H9 (cell line): ENCODE results near the gene TSSK2. TPM values are rescaled to one million over a fixed set of nuclear protein-coding genes. Genes with fewer than 3 reads are reported as not detected.

Source experiments
- DNase-seq: peaks from one replicate; pipeline ENCODE4 v3.0.0-alpha.2; 2017
- H2AFZ ChIP-seq: one replicate; pipeline ENCODE4 v1.6.1; 2013; ENCODE audit warnings: mild to moderate bottlenecking, low read length, control low read depth, moderate library complexity
- H2AK5ac ChIP-seq: 2 replicates; pipeline ENCODE4 v1.6.1; 2013; ENCODE audit warnings: low read length, control low read depth, mixed read lengths; ENCODE audit not compliant: insufficient read length
- H2BK120ac ChIP-seq: one replicate; pipeline ENCODE4 v1.6.1; 2013; ENCODE audit warnings: low read depth, mild to moderate bottlenecking, low read length, control low read depth, inconsistent platforms; ENCODE audit not compliant: poor library complexity, severe bottlenecking
- H2BK12ac ChIP-seq: 2 replicates; pipeline ENCODE4 v1.6.1; 2013; ENCODE audit warnings: low read length, control low read depth, mixed read lengths, low read depth; ENCODE audit not compliant: insufficient read length
- H2BK15ac ChIP-seq: 2 replicates; pipeline ENCODE4 v1.6.1; 2013; ENCODE audit warnings: low read depth, low read length, control low read depth
- H2BK20ac ChIP-seq: one replicate; pipeline ENCODE4 v1.6.1; 2013; ENCODE audit warnings: low read depth, mild to moderate bottlenecking, low read length, control low read depth, inconsistent platforms; ENCODE audit not compliant: poor library complexity, severe bottlenecking
- H2BK5ac ChIP-seq: 2 replicates; pipeline ENCODE4 v1.6.1; 2013; ENCODE audit warnings: low read length, control low read depth, mixed read lengths; ENCODE audit not compliant: insufficient read length
- H3K14ac ChIP-seq: 2 replicates; pipeline ENCODE4 v1.6.1; 2013; ENCODE audit warnings: low read length, control low read depth; ENCODE audit not compliant: insufficient read depth
- H3K18ac ChIP-seq: 2 replicates; pipeline ENCODE4 v1.6.1; 2013; ENCODE audit warnings: low read depth, mild to moderate bottlenecking, mixed read lengths, low read length, control low read depth; ENCODE audit not compliant: insufficient read length
- H3K23ac ChIP-seq: 2 replicates; pipeline ENCODE4 v1.6.1; 2013; ENCODE audit warnings: low read length, control low read depth, mixed read lengths, low read depth; ENCODE audit not compliant: insufficient read length
- H3K23me2 ChIP-seq: 2 replicates; pipeline ENCODE4 v1.6.1; 2013; ENCODE audit warnings: low read depth, mild to moderate bottlenecking, mixed read lengths, low read length, control low read depth; ENCODE audit not compliant: insufficient read length, poor library complexity, severe bottlenecking
- H3K27ac ChIP-seq: 2 replicates; pipeline ENCODE4 v1.5.1; 2013; ENCODE audit warnings: low read length, control low read depth, mixed read lengths, low read depth; ENCODE audit not compliant: insufficient read length
- H3K27me3 ChIP-seq: 2 replicates; pipeline ENCODE4 v1.6.1; 2013; ENCODE audit warnings: low read length, control low read depth, inconsistent platforms; ENCODE audit not compliant: insufficient read depth
- H3K4ac ChIP-seq: 2 replicates; pipeline ENCODE4 v1.6.1; 2013; ENCODE audit warnings: low read depth, mild to moderate bottlenecking, control low read depth, inconsistent platforms, low read length, moderate library complexity
- H3K4me1 ChIP-seq: 2 replicates; pipeline ENCODE4 v1.6.1; 2013; ENCODE audit warnings: low read length, control low read depth, inconsistent platforms; ENCODE audit not compliant: insufficient read depth
- H3K4me2 ChIP-seq: 2 replicates; pipeline ENCODE4 v1.6.1; 2013; ENCODE audit warnings: low read length, control low read depth, mixed read lengths; ENCODE audit not compliant: insufficient read length, insufficient read depth
- H3K56ac ChIP-seq: 2 replicates; pipeline ENCODE4 v1.6.1; 2013; ENCODE audit warnings: low read depth, mild to moderate bottlenecking, mixed read lengths, low read length, control low read depth; ENCODE audit not compliant: insufficient read length
- H3K79me1 ChIP-seq: 2 replicates; pipeline ENCODE4 v1.6.1; 2013; ENCODE audit warnings: low read depth, mild to moderate bottlenecking, moderate library complexity, low read length, control low read depth, inconsistent platforms; ENCODE audit not compliant: insufficient read depth, poor library complexity, severe bottlenecking
- H3K79me2 ChIP-seq: 2 replicates; pipeline ENCODE4 v1.6.1; 2013; ENCODE audit warnings: low read length, control low read depth, inconsistent platforms; ENCODE audit not compliant: insufficient read depth
- H3K9ac ChIP-seq: 2 replicates; pipeline ENCODE4 v1.6.1; 2013; ENCODE audit warnings: low read length, control low read depth, mixed read lengths; ENCODE audit not compliant: insufficient read length; ENCODE audit errors: extremely low read depth
- H3K9me3 ChIP-seq: one replicate; pipeline ENCODE4 v1.6.1; 2013; ENCODE audit warnings: low read depth, low read length, inconsistent platforms; ENCODE audit not compliant: control insufficient read depth
- H3T11ph ChIP-seq: one replicate; pipeline ENCODE4 v1.6.1; 2013; ENCODE audit warnings: mild to moderate bottlenecking, low read length, control low read depth, inconsistent platforms
- H4K20me1 ChIP-seq: one replicate; pipeline ENCODE4 v1.6.1; 2013; ENCODE audit not compliant: control insufficient read depth, insufficient read length, insufficient read depth
- H4K5ac ChIP-seq: 2 replicates; pipeline ENCODE4 v1.6.1; 2013; ENCODE audit warnings: low read depth, mild to moderate bottlenecking, mixed read lengths, low read length, control low read depth; ENCODE audit not compliant: insufficient read length
- H4K8ac ChIP-seq: replicated peaks from 2 replicates; pipeline ENCODE4 v1.6.1; 2013; ENCODE audit warnings: low read length, control low read depth, mixed read lengths, low read depth; ENCODE audit not compliant: insufficient read length
- H4K91ac ChIP-seq: 2 replicates; pipeline ENCODE4 v1.6.1; 2013; ENCODE audit warnings: low read depth, mild to moderate bottlenecking, moderate library complexity, mixed read lengths, low read length, control low read depth; ENCODE audit not compliant: insufficient read length
- H3K27ac Mint-ChIP-seq, 3 experiments: 2 replicates in 2 of 3; 3 replicates in 1 of 3; pipeline ENCODE4 v1.8.0; 2020 to 2021; ENCODE audit warnings: mixed read lengths in 3 of 3, mild to moderate bottlenecking in 1 of 3, moderate library complexity in 1 of 3
- H3K27me3 Mint-ChIP-seq: 2 replicates; pipeline ENCODE4 v1.8.0; 2021; ENCODE audit warnings: low read depth, mild to moderate bottlenecking, moderate library complexity, mixed read lengths
- H3K36me3 Mint-ChIP-seq, 3 experiments: 2 replicates in 2 of 3; 3 replicates in 1 of 3; pipeline ENCODE4 v1.8.0; 2020 to 2021; ENCODE audit warnings: low read depth in 3 of 3, mixed read lengths in 3 of 3; ENCODE audit not compliant: insufficient read depth in 1 of 3
- H3K4me1 Mint-ChIP-seq, 2 experiments: 2 replicates each; pipeline ENCODE4 v1.8.0; 2020; ENCODE audit warnings: mixed read lengths in 2 of 2
- H3K4me3 Mint-ChIP-seq, 2 experiments: 2 replicates in 1 of 2; 3 replicates in 1 of 2; pipeline ENCODE4 v1.8.0; 2020 to 2021; ENCODE audit warnings: mild to moderate bottlenecking in 2 of 2, mixed read lengths in 2 of 2, moderate library complexity in 1 of 2
- H3K9me3 Mint-ChIP-seq, 2 experiments: 2 replicates in 1 of 2; 3 replicates in 1 of 2; pipeline ENCODE4 v1.8.0; 2020; ENCODE audit warnings: mild to moderate bottlenecking in 2 of 2, mixed read lengths in 2 of 2, moderate library complexity in 1 of 2
- WGBS: extraction: QIAGEN DNeasy Blood & Tissue Kit; methylation state at CpG from one replicate; pipeline ENCODE4 v1.1.7; 2013; ENCODE audit warnings: missing lambda C conversion rate, low lambda C conversion rate, mixed read lengths; ENCODE audit not compliant: insufficient read length; ENCODE audit errors: extremely low coverage; 5-methylcytosine and 5-hydroxymethylcytosine counted together
- total RNA-seq: library from RNA; stranded (reverse); gene quantifications from 2 replicates; pipeline ENCODE4 v1.2.1, GENCODE V29; 2021
- TF ChIP-seq, protein P1 (sequence below): fragments of 200-600 bp; sonication (generic); conservative IDR thresholded peaks from 3 replicates; pipeline ENCODE4 v1.8.0; 2021; ENCODE audit warnings: antibody characterized with exemption, mild to moderate bottlenecking

Gene TSSK2
- total RNA-seq, 1 experiment from 2014 or later = not detected

DNA sequence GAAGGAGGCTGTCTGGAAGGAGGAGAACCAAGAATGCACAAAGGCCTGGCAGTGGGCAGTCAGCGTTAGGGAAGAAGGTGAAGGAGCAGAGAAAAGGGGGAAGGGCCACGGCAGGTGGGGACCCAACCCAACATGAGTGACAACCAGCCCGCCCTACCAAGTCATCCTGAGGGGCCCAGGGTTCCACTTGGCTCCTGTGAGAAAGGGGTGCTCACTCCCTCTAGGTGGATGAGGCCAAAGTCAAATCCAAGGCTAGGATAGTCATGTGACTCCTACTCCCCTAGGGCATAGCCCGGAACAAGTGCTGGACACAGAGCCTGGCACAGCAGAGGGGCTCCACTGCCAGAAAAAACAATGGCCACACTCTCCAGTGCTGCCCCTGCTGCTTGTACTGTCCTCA lies 6.7 kb upstream of the TSSK2 start:
- Histone ChIP-seq H3K14ac (no peak overlapping the region), H3K79me2 (peaks cover 11% of the 10 kb centered on the region; the same call in 1 of the 2 replicates), H2BK5ac (no peak overlapping the region), H3K27me3 (no peaks in the 10 kb centered on the region), H2AK5ac (no peak overlapping the region), H2BK12ac (no peak overlapping the region), H3K9me3 (no peaks in the 10 kb centered on the region), H2BK120ac (no peak overlapping the region), H3K4me1 (peaks cover 3% of the 10 kb centered on the region; the same call in 1 of the 2 replicates), H3K18ac (no peak overlapping the region), H4K91ac (no peak overlapping the region), H3K27ac (no peak overlapping the region), H3K4ac (no peak overlapping the region), H4K5ac (no peak overlapping the region), H3K4me2 (no peak overlapping the region), H3K79me1 (peaks cover 5% of the 10 kb centered on the region), H3T11ph (no peak overlapping the region), H3K23ac (no peak overlapping the region), H4K8ac (no peak overlapping the region), H2AFZ (no peak overlapping the region), H4K20me1 (no peaks in the 10 kb centered on the region), H2BK20ac (no peak overlapping the region), H3K56ac (no peak overlapping the region), H3K9ac (no peak overlapping the region), H3K23me2 (peaks cover 9% of the 10 kb centered on the region), H2BK15ac (no peak overlapping the region)
- WGBS = no CpG with 5 or more reads among the region's 4 CpGs
- TF ChIP-seq, protein P1, sequence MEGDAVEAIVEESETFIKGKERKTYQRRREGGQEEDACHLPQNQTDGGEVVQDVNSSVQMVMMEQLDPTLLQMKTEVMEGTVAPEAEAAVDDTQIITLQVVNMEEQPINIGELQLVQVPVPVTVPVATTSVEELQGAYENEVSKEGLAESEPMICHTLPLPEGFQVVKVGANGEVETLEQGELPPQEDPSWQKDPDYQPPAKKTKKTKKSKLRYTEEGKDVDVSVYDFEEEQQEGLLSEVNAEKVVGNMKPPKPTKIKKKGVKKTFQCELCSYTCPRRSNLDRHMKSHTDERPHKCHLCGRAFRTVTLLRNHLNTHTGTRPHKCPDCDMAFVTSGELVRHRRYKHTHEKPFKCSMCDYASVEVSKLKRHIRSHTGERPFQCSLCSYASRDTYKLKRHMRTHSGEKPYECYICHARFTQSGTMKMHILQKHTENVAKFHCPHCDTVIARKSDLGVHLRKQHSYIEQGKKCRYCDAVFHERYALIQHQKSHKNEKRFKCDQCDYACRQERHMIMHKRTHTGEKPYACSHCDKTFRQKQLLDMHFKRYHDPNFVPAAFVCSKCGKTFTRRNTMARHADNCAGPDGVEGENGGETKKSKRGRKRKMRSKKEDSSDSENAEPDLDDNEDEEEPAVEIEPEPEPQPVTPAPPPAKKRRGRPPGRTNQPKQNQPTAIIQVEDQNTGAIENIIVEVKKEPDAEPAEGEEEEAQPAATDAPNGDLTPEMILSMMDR = no peak
- no peak for DNase-seq
- peaks cover 18% of the 10 kb centered on the region for H3K27me3 Mint-ChIP-seq
- no peaks in the 10 kb centered on the region; a peak in 3 of 5 replicates for H3K9me3 Mint-ChIP-seq
- H3K4me3 Mint-ChIP-seq = 0 out of 5 replicates have a peak overlapping the region, but pooled peaks of 1 of the 2 experiments have one; percentile 32
- peaks cover 0 to 4% (median 3%) of the 10 kb centered on the region in 3 experiments; a peak in 3 of 7 replicates for H3K36me3 Mint-ChIP-seq
- peaks cover 20 to 23% of the 10 kb centered on the region in 2 experiments for H3K4me1 Mint-ChIP-seq
- no peak overlapping the region for H3K27ac Mint-ChIP-seq
